SK-N-SH (cell line): Measurements from ENCODE around the gene GXYLT2. TPM values are rescaled to one million over a fixed set of nuclear protein-coding genes. Genes with fewer than 3 reads are reported as not detected.

Experiments used
- CTCF ChIA-PET: fragments of 300-600, 350-600 bp; formaldehyde crosslinking; extraction: SDS; loops from one replicate; lab custom pipeline; 2021; lab: Yijun Ruan, JAX
- POLR2A ChIA-PET: fragments of 350-600 bp; sonication (Branson Sonifier 250); formaldehyde crosslinking; extraction: SDS; loops from one replicate; lab custom pipeline; 2020; ENCODE audit warnings: antibody characterized with exemption, inconsistent platforms; lab: Yijun Ruan, JAX
- DNase-seq: peaks from one replicate; pipeline ENCODE4 v3.0.0; 2012
- H2AFZ ChIP-seq: fragments of 200-600 bp; sonication (generic); 2 replicates; pipeline ENCODE4 v1.8.1; 2016; ENCODE audit warnings: antibody characterized with exemption, mild to moderate bottlenecking, low read depth
- H3F3A ChIP-seq: fragments of 200-600 bp; sonication (generic); replicated peaks from 2 replicates; pipeline ENCODE3; 2016; ENCODE audit warnings: antibody characterized with exemption, mild to moderate bottlenecking; ENCODE audit not compliant: insufficient read depth
- H3K27ac ChIP-seq, 2 experiments: fragments of 200-500 bp in 1 of 2; fragments of 200-600 bp in 1 of 2; sonication (Bioruptor generic) in 1 of 2; sonication (generic), shearing (Covaris generic) in 1 of 2; 2 replicates each; pipeline versions ENCODE4 v1.5.1 to v1.6.1; 2014 to 2016; ENCODE audit warnings: low read depth in 2 of 2, inconsistent platforms in 1 of 2, low read length in 1 of 2, mild to moderate bottlenecking in 1 of 2, mixed read lengths in 1 of 2
- H3K27me3 ChIP-seq: fragments of 200-600 bp; sonication (generic), shearing (Covaris generic); 2 replicates; pipeline ENCODE4 v1.6.1; 2016; ENCODE audit warnings: mixed run types; ENCODE audit not compliant: insufficient read depth
- H3K36me3 ChIP-seq, 2 experiments: fragments of 200-500 bp in 1 of 2; fragments of 200-600 bp in 1 of 2; sonication (Bioruptor generic) in 1 of 2; sonication (generic) in 1 of 2; replicated peaks in 1 of 2; 2 replicates each; pipeline versions ENCODE3 to v1.5.1; 2014 to 2016; ENCODE audit warnings: low read length in 1 of 2, mild to moderate bottlenecking in 1 of 2; ENCODE audit not compliant: insufficient read depth in 2 of 2, control insufficient read depth in 1 of 2
- H3K4me1 ChIP-seq, 2 experiments: fragments of 200-500 bp in 1 of 2; fragments of 200-600 bp in 1 of 2; sonication (Bioruptor generic) in 1 of 2; sonication (generic), shearing (Covaris generic) in 1 of 2; 2 replicates each; pipeline versions ENCODE4 v1.5.1 to v1.6.1; 2014 to 2016; ENCODE audit warnings: low read depth in 1 of 2, low read length in 1 of 2, mixed run types in 1 of 2; ENCODE audit not compliant: insufficient read depth in 2 of 2, control insufficient read depth in 1 of 2
- H3K4me2 ChIP-seq: fragments of 200-600 bp; sonication (generic), shearing (Covaris generic); 2 replicates; pipeline ENCODE4 v1.6.1; 2017; ENCODE audit warnings: mixed run types
- H3K4me3 ChIP-seq, 2 experiments: fragments of 200-500 bp in 1 of 2; fragments of 200-600 bp in 1 of 2; sonication (Bioruptor generic) in 1 of 2; sonication (generic), shearing (Covaris generic) in 1 of 2; 2 replicates each; pipeline versions ENCODE4 v1.5.1 to v1.8.1; 2014 to 2016; ENCODE audit warnings: low read depth in 2 of 2, inconsistent platforms in 1 of 2, low read length in 1 of 2, mild to moderate bottlenecking in 1 of 2, mixed read lengths in 1 of 2, moderate library complexity in 1 of 2
- H3K79me2 ChIP-seq: fragments of 200-600 bp; sonication (generic); 2 replicates; pipeline ENCODE4 v1.8.1; 2017; ENCODE audit warnings: mild to moderate bottlenecking; ENCODE audit not compliant: insufficient read depth
- H3K9ac ChIP-seq: fragments of 200-600 bp; sonication (generic); 2 replicates; pipeline ENCODE4 v1.6.1; 2017; ENCODE audit warnings: mixed run types
- H3K9me2 ChIP-seq: fragments of 200-600 bp; sonication (generic); 2 replicates; pipeline ENCODE4 v1.6.1; 2017; ENCODE audit warnings: mixed run types
- H3K9me3 ChIP-seq: fragments of 200-600 bp; sonication (generic); 2 replicates; pipeline ENCODE4 v1.6.1; 2017; ENCODE audit warnings: mixed run types, mild to moderate bottlenecking, moderate library complexity
- H4K20me1 ChIP-seq: fragments of 200-600 bp; sonication (generic); 2 replicates; pipeline ENCODE4 v1.6.1; 2017; ENCODE audit warnings: mild to moderate bottlenecking, mixed run types; ENCODE audit not compliant: insufficient read depth
- CHD2 ChIP-seq: fragments of 150-350 bp; IDR thresholded peaks from 2 replicates; pipeline ENCODE4 v1.6.1; 2018; ENCODE audit warnings: low read length; ENCODE audit not compliant: partially characterized antibody
- EP300 ChIP-seq, 2 experiments: IDR thresholded peaks; 2 replicates each; pipeline versions ENCODE4 v1.4.0 to v1.6.1; 2012; ENCODE audit warnings: borderline replicate concordance in 1 of 2, low read depth in 1 of 2, low read length in 1 of 2
- EZH2phosphoT487 ChIP-seq: fragments of 200-600 bp; sonication (generic); IDR thresholded peaks from 2 replicates; pipeline ENCODE4 v1.6.1; 2017; ENCODE audit warnings: low read depth, mixed run types, mild to moderate bottlenecking, antibody characterized with exemption, moderate library complexity, borderline replicate concordance
- FOXJ3 ChIP-seq: sonication (generic); formaldehyde crosslinking; IDR thresholded peaks from 2 replicates; pipeline ENCODE4 v1.5.1; 2020; ENCODE audit warnings: mild to moderate bottlenecking, missing genetic modification reagents
- GABPA ChIP-seq: IDR thresholded peaks from 2 replicates; pipeline ENCODE4 v1.4.0; 2012; ENCODE audit warnings: low read depth, mild to moderate bottlenecking
- JUND ChIP-seq: IDR thresholded peaks from 2 replicates; pipeline ENCODE4 v1.4.0; 2012
- MEF2A ChIP-seq: IDR thresholded peaks from 2 replicates; pipeline ENCODE4 v1.4.0; 2012; ENCODE audit warnings: low read depth, borderline replicate concordance
- MXI1 ChIP-seq: IDR thresholded peaks from 2 replicates; pipeline ENCODE4 v1.6.1; 2012; ENCODE audit warnings: mild to moderate bottlenecking, low read depth, low read length, improper control_type of control experiment
- POLR2AphosphoS5 ChIP-seq: IDR thresholded peaks from 2 replicates; pipeline ENCODE4 v1.6.1; 2012; ENCODE audit warnings: low read depth, low read length
- RAD21 ChIP-seq: IDR thresholded peaks from 2 replicates; pipeline ENCODE4 v1.6.1; 2012; ENCODE audit warnings: mild to moderate bottlenecking, low read length
- RCOR1 ChIP-seq: fragments of 150-350 bp; IDR thresholded peaks from 2 replicates; pipeline ENCODE4 v1.6.1; 2017; ENCODE audit warnings: antibody characterized with exemption, low read length
- RXRA ChIP-seq: IDR thresholded peaks from 2 replicates; pipeline ENCODE4 v1.4.0; 2012; ENCODE audit warnings: low read depth, mild to moderate bottlenecking, borderline replicate concordance
- SIN3A ChIP-seq: IDR thresholded peaks from 2 replicates; pipeline ENCODE4 v1.6.1; 2012; ENCODE audit warnings: low read depth, mild to moderate bottlenecking, low read length, moderate library complexity, borderline replicate concordance
- SMC3 ChIP-seq: IDR thresholded peaks from 2 replicates; pipeline ENCODE4 v1.6.1; 2012; ENCODE audit warnings: low read depth, low read length, improper control_type of control experiment
- TAF1 ChIP-seq: IDR thresholded peaks from 2 replicates; pipeline ENCODE4 v1.6.1; 2012; ENCODE audit warnings: low read depth, mild to moderate bottlenecking, low read length, moderate library complexity, borderline replicate concordance
- WGBS: methylation state at CpG from one replicate; pipeline ENCODE4 v1.1.6; 2017; ENCODE audit warnings: low lambda C conversion rate; 5-methylcytosine and 5-hydroxymethylcytosine counted together
- polyA plus RNA-seq, 3 experiments: library from polyadenylated mRNA; depleted of rRNA; stranded (reverse); fragments of >200 nt; gene quantifications; 2 replicates each; pipeline ENCODE4 v1.2.3, GENCODE V29; 2012
- TF ChIP-seq, protein P1 (sequence below): IDR thresholded peaks from 2 replicates; pipeline ENCODE4 v1.6.1; 2012; ENCODE audit warnings: mild to moderate bottlenecking, low read depth, low read length, moderate library complexity
- TF ChIP-seq, protein P2 (sequence below): fragments of 200-600 bp; sonication (generic); IDR thresholded peaks from 2 replicates; pipeline ENCODE4 v1.6.1; 2017; ENCODE audit warnings: antibody characterized with exemption, mild to moderate bottlenecking, moderate library complexity
- TF ChIP-seq, protein P3 (sequence below): IDR thresholded peaks from 2 replicates; pipeline ENCODE4; 2012

The GXYLT2 gene
- polyA plus RNA-seq, 1 of the 3 experiments (the other 2 are of a cell fraction) = 9.1 TPM

DNA sequence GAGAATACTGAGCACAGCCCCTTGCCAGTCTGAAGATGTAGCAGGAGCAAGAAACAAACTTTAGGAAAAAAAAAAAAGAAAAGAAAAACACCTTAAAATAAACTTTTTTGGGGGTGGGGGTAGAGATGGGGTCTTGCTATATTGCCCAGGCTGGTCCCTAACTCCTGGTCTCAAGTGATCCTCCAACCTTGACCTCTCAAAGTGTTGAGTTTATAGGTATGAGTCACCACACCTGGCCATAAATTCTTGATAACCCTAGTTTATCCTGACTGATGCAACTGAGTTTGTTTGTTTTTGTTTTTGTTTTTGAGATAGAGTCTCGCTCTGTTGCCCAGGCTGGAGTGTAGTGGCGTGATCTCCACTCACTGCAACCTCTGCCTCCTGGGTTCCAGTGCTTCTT, 28.4 kb downstream of the GXYLT2 start:
- Histone ChIP-seq H3K4me1 (no peaks in the 10 kb centered on the region; a peak in 1 of 4 replicates), H3K4me2 (no peak overlapping the region), H4K20me1 (no peaks in the 10 kb centered on the region), H3K79me2 (no peaks in the 10 kb centered on the region), H3K4me3 (no peak overlapping the region), H3K27me3 (no peaks in the 10 kb centered on the region), H3K9me2 (no peaks in the 10 kb centered on the region), H3K9me3 (no peaks in the 10 kb centered on the region), H3K9ac (no peak overlapping the region), H3F3A (peaks cover 3% of the 10 kb centered on the region), H3K27ac (no peak overlapping the region), H3K36me3 (peaks cover 0 to 3% of the 10 kb centered on the region in 2 experiments), H2AFZ (no peak overlapping the region)
- POLR2A ChIA-PET = no interaction called here
- WGBS = 85% methylated on average over 2 of the region's 2 CpGs
- TF ChIP-seq FOXJ3 (CRISPR knock-in tag) (no peak), SIN3A (no peak), RCOR1 (no peak), TAF1 (no peak), RXRA (no peak), MEF2A (no peak), RAD21 (no peak), JUND (no peak), SMC3 (no peak), EZH2phosphoT487 (no peak)
- TF ChIP-seq, protein P1, sequence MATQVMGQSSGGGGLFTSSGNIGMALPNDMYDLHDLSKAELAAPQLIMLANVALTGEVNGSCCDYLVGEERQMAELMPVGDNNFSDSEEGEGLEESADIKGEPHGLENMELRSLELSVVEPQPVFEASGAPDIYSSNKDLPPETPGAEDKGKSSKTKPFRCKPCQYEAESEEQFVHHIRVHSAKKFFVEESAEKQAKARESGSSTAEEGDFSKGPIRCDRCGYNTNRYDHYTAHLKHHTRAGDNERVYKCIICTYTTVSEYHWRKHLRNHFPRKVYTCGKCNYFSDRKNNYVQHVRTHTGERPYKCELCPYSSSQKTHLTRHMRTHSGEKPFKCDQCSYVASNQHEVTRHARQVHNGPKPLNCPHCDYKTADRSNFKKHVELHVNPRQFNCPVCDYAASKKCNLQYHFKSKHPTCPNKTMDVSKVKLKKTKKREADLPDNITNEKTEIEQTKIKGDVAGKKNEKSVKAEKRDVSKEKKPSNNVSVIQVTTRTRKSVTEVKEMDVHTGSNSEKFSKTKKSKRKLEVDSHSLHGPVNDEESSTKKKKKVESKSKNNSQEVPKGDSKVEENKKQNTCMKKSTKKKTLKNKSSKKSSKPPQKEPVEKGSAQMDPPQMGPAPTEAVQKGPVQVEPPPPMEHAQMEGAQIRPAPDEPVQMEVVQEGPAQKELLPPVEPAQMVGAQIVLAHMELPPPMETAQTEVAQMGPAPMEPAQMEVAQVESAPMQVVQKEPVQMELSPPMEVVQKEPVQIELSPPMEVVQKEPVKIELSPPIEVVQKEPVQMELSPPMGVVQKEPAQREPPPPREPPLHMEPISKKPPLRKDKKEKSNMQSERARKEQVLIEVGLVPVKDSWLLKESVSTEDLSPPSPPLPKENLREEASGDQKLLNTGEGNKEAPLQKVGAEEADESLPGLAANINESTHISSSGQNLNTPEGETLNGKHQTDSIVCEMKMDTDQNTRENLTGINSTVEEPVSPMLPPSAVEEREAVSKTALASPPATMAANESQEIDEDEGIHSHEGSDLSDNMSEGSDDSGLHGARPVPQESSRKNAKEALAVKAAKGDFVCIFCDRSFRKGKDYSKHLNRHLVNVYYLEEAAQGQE = no peak
- TF ChIP-seq, protein P2, sequence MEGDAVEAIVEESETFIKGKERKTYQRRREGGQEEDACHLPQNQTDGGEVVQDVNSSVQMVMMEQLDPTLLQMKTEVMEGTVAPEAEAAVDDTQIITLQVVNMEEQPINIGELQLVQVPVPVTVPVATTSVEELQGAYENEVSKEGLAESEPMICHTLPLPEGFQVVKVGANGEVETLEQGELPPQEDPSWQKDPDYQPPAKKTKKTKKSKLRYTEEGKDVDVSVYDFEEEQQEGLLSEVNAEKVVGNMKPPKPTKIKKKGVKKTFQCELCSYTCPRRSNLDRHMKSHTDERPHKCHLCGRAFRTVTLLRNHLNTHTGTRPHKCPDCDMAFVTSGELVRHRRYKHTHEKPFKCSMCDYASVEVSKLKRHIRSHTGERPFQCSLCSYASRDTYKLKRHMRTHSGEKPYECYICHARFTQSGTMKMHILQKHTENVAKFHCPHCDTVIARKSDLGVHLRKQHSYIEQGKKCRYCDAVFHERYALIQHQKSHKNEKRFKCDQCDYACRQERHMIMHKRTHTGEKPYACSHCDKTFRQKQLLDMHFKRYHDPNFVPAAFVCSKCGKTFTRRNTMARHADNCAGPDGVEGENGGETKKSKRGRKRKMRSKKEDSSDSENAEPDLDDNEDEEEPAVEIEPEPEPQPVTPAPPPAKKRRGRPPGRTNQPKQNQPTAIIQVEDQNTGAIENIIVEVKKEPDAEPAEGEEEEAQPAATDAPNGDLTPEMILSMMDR = no peak
- CTCF ChIA-PET = no interaction called here
- no peak for DNase-seq

GRCh38 chr3:72919520-72919919, 31.7 kb downstream of the GXYLT2 start:
- 94% methylated on average over 8 of the region's 8 CpGs for WGBS
- H3K4me3 ChIP-seq = no peak overlapping the region
- DNase-seq = no peak
- ChIA-PET POLR2A (no interaction called here), CTCF (no interaction called here)
- H3K79me2 ChIP-seq = no peaks in the 10 kb centered on the region
- no peak overlapping the region for H3K27ac ChIP-seq
- H3K9ac ChIP-seq = no peak overlapping the region
- no peaks in the 10 kb centered on the region for H3F3A ChIP-seq
- H3K9me2 ChIP-seq = no peaks in the 10 kb centered on the region
- H3K9me3 ChIP-seq = no peaks in the 10 kb centered on the region
- no peaks in the 10 kb centered on the region for H4K20me1 ChIP-seq
- peaks cover 0 to 3% of the 10 kb centered on the region in 2 experiments for H3K36me3 ChIP-seq
- no peaks in the 10 kb centered on the region for H3K27me3 ChIP-seq
- no peak overlapping the region for H3K4me2 ChIP-seq
- no peaks in the 10 kb centered on the region; a peak in 1 of 4 replicates for H3K4me1 ChIP-seq
- H2AFZ ChIP-seq = no peak overlapping the region
- TF ChIP-seq EP300 (IDR thresholded peaks at IDR 0.05; ENCODE audit: borderline replicate concordance in 1 of 2, low read depth in 1 of 2, low read length in 1 of 2) (no peak), MXI1 (no peak), POLR2AphosphoS5 (no peak), GABPA (no peak), CHD2 (no peak)
- TF ChIP-seq, protein P1 = no peak
- TF ChIP-seq, protein P3, sequence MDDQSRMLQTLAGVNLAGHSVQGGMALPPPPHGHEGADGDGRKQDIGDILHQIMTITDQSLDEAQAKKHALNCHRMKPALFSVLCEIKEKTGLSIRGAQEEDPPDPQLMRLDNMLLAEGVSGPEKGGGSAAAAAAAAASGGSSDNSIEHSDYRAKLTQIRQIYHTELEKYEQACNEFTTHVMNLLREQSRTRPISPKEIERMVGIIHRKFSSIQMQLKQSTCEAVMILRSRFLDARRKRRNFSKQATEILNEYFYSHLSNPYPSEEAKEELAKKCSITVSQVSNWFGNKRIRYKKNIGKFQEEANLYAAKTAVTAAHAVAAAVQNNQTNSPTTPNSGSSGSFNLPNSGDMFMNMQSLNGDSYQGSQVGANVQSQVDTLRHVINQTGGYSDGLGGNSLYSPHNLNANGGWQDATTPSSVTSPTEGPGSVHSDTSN = no peak
